ENCODE results near the gene GUF1.

The GUF1 gene, protein sequence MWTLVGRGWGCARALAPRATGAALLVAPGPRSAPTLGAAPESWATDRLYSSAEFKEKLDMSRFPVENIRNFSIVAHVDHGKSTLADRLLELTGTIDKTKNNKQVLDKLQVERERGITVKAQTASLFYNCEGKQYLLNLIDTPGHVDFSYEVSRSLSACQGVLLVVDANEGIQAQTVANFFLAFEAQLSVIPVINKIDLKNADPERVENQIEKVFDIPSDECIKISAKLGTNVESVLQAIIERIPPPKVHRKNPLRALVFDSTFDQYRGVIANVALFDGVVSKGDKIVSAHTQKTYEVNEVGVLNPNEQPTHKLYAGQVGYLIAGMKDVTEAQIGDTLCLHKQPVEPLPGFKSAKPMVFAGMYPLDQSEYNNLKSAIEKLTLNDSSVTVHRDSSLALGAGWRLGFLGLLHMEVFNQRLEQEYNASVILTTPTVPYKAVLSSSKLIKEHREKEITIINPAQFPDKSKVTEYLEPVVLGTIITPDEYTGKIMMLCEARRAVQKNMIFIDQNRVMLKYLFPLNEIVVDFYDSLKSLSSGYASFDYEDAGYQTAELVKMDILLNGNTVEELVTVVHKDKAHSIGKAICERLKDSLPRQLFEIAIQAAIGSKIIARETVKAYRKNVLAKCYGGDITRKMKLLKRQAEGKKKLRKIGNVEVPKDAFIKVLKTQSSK

DNA sequence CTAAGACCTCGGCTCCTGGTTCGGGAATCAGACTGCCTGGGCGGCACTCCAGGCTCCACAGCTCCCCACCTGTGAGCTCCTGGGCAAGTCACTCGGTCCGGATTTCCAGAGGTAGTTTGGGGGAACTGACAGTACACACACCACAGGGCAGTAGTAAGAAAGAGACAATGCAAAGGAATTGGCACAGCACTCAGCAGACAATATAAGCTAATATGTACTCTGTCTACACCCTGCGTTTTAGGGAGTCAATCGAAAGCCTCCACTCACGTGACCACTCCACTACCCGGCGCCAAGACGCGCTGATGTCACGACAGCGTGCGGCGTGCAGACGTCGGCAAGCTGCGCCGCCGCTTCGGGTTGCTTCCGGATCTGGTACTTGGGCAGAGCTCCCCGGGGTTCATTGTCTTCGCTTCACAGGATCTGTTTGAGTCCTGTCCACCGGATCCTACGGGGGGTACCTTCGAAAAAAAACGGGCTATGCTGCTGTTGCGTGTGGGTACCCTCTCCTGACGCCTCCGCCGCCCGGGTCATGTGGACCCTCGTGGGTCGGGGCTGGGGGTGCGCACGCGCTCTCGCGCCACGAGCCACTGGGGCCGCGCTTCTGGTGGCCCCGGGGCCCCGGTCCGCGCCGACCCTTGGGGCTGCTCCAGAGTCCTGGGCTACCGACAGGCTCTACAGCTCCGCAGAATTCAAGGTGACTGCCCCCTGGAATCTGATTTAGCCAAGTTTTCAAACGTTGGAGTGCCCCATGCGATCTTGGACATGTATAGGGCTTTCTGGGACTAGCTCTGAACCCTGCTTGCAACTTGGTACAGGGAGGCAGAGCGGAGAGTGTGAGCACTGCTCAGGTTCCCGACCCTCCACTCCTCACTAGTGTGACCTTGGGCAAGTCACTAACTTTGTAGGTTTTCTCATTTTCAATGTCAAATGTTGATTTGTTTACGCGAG lies at the start of gene GUF1:
Gene GUF1, plus strand, starts transcription at position 327 of the 948 bp plus-strand sequence. Its CDS starts 203 bp downstream, at position 530.
- DNase-seq (ENCODE audit: low read depth in 4 of 4, low spot score in 1 of 4) = peak; percentile 69 to 84 (median 74)

DNA sequence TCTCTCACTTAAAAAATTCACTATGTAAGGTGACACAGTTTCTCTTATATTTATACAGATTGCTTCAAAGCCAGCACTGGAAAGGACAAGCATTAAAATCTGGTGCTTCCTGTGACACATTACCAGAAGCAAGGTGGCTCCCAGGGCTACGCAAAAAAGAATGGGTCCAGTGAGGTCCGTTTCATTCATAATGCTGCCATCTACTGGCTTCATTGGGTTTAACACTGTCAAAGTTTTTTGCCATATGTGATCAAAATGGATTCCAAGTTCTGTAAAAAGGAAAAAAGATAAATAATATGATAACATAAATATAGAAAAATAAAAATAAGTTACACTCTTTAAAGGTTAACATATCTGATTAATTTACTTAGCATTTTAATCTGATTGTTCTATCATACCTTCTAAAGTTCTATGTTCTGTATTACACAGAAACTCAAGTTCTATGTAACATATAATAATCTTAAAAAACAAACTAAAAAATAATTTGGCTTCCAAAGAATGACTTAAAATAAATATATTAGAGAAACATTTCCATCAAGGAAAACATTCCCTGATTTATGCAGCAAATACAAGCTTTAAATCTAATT lies 48.8 kb upstream of the GUF1 start:
- peak in 2 of 4 experiments; percentile 1 to 4 for DNase-seq (ENCODE audit: low read depth in 4 of 4, low spot score in 1 of 4)

DNA sequence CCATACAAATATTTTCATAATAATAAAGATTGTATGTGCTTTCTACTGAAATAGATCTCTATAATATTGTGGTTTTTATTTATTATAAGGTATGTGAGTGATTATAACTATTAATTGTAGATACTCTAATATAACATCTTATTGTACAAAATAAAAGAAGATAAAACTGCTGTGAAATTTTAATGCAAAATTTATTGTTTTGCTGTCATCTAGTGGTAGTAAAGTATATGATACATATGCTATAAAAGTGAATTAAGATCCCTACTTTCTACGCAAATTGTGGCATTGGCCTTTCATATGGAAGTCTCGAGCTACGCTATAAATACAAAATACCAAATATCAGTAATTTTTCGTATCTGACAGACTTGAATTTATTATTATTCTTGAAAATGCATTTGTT lies 46.1 kb upstream of the GUF1 start:
- no peak for DNase-seq (ENCODE audit: low read depth in 4 of 4, low spot score in 1 of 4)

DNA sequence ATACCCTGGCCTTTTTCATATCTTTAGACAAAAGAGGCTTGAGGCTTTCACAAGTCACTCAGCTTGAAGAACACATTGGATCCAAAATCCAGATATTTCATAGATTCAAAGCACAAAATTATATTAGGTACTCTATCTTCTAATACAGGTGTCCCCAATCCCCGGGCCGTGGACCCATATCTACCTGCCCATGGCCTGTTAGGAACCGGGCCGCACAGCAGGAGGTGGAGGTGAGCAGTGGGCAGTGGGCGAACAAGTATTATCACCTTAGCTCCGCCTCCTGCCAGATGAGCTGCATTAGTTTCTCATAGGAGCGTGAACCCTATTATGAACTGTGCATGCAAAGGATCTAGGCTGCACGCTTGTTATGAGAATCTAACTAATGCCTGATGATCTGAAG lies 45.5 kb upstream of the GUF1 start:
- no peak for DNase-seq (ENCODE audit: low read depth in 4 of 4, low spot score in 1 of 4)

DNA sequence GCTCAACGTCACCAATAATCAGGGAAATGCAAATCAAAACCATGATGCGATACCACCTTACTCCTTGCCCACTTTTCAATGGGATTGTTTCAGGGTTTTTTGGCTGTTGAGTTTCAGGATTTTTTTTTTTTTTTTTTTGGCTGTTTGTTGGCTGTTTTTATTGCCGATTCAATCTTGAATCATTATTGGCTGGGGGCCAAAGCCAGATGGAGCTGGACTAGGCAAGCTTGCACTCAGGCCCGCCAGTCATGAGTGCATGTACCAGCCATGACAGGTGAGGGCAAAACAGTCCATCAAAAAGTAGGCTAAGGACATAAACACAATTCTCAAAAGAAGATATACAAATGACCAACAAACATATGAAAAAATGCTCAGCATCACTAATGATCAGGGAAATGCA lies 40.1 kb upstream of the GUF1 start:
- no peak for DNase-seq (ENCODE audit: low read depth in 4 of 4, low spot score in 1 of 4)

DNA sequence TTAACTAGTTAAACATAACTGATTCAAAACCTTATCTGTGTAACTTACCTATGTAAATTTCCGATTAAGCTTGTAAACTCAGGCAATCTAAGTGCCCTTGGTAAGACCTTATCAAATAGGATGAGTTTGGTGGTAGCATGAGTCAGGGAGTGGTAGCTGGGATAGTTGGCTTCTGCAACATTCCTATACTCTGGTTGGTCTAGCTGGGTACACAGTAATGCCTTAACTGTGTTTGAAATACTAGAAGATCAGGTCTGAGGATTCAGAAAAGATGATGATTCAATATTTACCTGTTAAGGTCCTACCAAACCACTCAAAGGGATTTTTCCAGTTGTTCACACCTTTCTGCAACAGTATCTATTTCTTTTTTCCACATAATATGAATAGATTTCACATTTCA lies 32.1 kb upstream of the GUF1 start:
- DNase-seq (ENCODE audit: low read depth in 4 of 4, low spot score in 1 of 4) = no peak

DNA sequence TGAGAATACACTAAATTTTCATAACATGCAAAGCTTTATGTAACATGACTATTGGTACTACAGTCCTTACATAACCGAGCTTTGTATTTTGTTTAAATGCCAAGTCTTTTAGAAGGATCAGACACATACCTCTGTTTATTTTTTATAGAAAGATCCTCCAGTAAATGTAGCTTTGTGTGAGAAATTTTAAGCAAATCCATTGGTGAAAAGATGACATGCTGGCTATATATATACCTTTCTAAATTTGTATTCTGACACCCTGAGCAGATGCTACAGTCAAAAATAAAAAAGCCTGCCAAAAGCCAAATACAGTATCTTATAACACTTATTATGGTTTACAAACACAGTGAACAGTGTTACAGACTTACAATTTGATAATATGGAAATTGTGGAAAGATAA lies 26.8 kb upstream of the GUF1 start, which contains the start of gene YIPF7:
Gene YIPF7, minus strand, starts transcription at position 201 of the 400 bp plus-strand sequence. CDS start 1,525 bp downstream, outside the sequence.
- no peak for DNase-seq (ENCODE audit: low read depth in 4 of 4, low spot score in 1 of 4)

DNA sequence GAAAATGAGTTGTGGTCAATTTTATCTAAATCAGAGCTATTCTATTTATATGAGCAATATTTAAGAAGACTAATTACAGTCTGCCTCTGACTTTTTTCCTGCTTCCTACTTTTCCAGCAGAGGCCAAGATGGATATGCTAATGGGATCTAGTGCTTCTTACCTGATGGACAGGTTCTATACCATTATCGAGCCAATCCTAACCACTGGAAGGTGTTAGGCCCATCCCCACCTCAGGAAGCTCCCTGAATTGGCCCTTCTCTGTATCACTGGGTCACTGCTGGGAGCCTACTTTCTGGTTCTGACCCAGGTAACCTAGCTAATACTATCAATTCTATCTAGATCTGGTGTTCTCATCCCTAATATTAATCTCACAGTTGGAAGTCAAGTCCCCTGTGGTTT lies 26.2 kb upstream of the GUF1 start:
- no peak for DNase-seq (ENCODE audit: low read depth in 4 of 4, low spot score in 1 of 4)

DNA sequence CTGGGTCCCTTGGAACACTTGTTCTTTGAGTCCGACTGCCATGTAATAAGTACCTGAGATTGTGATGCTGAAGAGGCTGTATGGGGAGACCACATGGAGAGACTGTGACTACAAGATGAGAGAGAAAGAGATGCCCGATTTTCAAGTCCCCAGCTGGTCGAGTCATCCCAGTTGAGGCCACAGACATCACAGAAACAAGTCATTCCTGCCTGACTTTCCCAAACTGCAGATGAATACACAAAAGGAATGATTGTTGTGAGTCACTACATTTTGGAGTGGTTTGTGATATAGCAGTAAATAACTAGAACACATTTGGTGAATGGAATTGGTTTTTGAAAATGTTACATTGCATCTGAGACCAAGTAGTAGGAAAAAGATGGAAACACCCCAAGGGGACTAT lies 17.8 kb upstream of the GUF1 start:
- no peak for DNase-seq (ENCODE audit: low read depth in 4 of 4, low spot score in 1 of 4)

DNA sequence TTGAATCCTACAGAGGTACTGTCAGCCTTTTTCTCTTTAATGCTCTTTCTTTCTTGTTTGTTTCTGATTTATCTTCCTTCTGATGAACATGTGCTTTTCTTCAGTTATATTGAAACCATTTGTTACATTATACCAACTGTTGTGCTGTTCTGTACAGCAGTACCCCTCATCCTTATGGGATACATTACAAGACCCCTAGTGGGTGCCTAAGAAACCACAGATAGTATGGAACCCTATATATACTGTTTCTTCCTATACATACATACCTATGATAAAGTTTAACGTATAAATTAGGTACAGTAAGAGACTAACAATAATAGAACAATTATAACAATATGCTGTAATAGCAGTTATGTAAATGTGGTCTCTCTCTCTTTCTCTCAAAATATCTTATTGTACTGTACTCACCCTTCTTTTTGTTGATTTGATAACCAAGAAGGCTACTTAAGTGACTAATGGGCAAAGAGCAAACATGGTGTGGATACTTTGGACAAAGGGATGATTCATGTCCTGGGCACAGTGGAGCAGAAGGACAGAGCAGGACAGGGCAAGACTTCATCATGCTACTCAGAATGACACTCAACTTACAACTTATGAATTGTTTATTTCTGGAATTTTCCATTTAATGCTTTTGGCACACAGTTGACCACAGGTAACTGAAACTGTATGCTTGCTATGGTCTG lies 16.1 kb upstream of the GUF1 start:
- DNase-seq (ENCODE audit: low read depth in 4 of 4, low spot score in 1 of 4) = no peak

DNA sequence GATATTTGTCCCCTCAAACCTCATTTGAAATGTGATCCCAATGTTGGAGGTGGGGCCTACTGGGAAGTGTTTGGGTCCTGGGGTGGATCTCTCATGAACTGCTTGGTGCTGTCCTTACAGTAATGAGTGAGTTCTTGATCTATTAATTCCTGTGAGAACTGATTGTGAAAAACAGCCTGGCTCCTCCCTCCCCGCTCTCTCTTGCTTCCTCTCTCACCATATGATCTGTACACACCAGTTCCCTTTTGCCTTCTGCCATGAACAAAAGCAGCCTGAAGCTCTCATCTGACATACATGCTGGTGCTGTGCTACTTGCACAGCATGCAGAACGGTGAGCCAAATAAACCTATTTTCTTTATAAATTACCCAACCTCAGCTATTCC lies 15.6 kb upstream of the GUF1 start:
- no peak for DNase-seq (ENCODE audit: low read depth in 4 of 4, low spot score in 1 of 4)

DNA sequence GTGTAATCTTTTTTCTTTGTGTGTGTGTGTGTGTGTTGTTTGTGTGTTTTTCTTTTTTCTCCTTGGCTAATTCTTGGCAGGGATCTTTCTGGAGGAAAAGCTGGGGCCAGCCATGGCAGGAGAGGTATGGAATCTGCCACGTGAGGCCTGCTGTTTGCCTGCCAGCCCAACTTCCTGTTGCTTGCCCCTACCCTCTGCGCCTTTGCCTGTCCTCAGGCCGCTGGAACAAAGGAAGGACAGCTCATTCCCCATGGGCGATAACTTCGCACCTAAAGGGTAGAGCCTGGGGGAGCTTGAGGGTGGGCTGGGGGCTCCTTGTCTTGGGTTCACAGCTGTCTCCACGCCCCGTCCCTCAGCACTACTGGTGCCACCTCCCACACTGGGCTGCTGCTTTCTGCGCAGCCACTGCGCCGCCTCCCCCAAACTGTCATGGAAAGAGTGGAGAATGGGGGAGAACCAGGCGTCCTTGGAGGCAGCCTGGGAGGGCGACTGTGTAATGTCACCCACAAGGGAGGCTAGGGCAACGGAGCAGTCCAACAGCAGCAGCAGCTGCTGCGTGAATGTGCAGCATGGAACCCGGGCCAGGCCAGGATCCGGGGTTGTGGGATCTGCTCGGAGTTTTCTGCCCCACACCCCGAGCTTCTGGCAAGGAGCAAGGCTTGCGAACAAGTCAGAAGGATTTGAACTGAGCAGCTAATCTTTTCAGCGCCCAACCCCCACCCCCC lies 14.5 kb upstream of the GUF1 start:
- no peak for DNase-seq (ENCODE audit: low read depth in 4 of 4, low spot score in 1 of 4)

DNA sequence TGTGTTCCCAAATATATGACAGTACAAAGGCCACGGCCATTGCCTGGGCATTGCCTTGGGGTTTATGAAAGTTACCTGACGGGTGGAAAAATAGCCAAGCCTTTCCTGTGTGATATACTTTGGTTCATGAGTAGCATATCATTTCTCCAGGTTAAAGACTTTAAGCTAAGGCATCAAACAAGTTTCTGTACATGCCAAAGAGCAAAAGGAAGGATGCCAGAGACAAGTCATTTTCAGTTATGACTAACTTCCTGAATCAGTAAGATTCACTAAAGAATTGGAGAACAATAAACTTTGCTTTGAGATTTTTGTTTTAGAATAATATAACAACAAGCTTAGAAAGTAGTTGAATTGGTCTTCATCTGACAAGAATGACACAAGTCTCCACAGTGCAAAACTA lies 9.7 kb upstream of the GUF1 start:
- no peak for DNase-seq (ENCODE audit: low read depth in 4 of 4, low spot score in 1 of 4)

DNA sequence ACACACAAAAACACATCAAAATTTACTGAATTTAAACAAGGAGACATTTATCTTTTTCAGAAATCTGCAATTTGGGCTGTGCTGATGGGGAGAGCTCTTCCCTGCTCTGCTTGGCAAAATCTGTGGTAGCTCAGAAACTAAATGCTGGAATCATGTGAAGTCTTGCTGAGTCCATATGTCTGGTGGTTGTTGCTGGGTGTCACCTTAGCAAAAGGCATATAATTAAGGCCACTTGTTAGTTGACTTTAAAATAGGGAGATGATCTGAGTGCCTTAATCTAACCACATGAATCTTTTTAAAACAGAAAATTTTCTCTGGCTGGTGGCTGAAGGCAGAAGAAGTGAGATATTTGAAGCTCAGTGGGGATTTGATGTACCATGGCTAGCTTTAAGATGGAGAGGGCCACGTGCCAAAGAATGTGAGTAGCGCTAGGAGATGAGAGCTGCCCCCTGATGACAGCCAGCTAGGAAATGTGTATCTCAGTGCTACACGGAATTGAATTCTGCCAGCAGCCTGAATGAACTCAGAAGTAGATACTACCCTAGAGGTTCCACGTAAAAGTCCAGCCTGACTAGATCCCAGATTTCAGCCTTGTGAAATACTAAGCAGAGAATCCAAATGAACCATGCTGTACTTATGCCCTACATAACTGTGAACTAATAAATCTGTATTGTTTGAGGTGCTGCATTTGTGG lies 7.6 kb upstream of the GUF1 start:
- no peak for DNase-seq (ENCODE audit: low read depth in 4 of 4, low spot score in 1 of 4)

DNA sequence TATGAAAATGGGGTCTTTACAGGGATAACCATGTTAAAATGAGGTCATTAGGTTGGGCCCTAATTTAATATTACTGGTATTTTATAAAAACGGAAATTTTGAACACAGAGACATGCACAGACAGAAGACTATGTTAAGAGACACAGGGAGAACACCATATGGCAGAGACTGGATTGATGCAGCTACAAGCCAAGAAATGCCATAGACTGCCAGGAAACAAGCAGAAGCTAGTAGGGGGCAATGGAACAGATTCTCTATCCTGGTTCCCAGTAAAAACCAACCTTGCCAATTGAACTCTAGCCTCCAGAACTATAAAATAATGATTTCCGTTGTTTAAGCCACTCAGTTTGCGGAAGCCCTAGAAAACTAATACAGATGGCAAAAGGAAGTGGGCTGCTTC lies 6.6 kb upstream of the GUF1 start:
- DNase-seq (ENCODE audit: low read depth in 4 of 4, low spot score in 1 of 4) = no peak

DNA sequence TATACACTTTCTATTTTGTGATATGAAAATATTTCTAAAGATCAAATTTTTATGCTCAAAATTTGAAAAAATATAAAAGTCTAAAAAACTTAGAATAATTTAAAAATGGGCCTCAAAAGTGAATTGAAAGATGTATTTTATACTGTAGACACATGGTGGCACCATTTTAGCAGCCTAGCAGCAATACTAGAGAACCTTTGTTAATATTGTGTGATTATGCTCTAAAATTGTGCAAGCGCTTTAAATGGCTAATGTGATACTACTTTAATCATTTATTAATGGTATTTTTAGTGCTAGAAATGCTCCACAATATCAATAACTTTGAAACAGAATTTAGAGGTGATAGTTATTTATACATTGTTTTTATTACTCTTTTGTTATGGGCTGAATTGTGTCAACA lies 3.7 kb upstream of the GUF1 start:
- no peak for DNase-seq (ENCODE audit: low read depth in 4 of 4, low spot score in 1 of 4)

DNA sequence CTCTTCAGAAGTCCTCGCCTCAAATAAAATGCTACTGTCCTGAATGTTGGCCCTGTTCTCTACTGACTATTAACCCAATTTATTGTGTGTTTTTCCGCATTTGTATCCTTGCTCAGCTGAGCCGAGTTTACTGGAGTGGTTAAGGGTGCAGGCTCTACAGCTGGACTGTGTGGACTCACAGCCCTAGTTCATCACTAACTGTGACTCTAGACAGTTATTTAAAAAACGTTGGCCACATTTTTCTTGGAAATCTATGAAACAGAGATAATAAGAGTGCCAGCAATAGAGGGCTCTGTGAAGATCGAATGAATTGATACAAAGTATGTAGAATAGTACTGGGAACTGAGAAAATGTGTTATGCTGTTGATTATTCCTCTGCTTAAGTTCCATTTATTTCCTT lies 2.9 kb upstream of the GUF1 start:
- DNase-seq (ENCODE audit: low read depth in 4 of 4, low spot score in 1 of 4) = no peak

DNA sequence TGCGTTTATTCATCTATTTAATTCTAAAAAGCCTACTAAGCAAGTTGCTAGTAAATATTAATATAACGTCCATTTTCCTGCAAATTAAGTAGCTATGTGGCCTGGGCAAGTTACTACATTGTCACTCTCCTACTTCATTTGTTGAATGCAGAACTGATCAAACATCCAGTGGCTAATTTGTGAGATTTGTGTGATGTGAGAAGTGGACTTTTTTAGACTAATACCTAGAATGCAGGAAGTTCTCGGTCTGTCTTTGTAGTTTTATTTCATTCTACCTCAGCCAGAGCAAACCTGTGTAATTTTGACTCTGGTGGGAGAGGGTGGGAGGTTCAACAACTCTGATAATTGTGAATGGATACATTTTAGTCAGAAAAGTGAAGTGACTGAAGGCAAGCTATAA lies 840 bp downstream of the GUF1 start:
- no peak for DNase-seq (ENCODE audit: low read depth in 4 of 4, low spot score in 1 of 4)

DNA sequence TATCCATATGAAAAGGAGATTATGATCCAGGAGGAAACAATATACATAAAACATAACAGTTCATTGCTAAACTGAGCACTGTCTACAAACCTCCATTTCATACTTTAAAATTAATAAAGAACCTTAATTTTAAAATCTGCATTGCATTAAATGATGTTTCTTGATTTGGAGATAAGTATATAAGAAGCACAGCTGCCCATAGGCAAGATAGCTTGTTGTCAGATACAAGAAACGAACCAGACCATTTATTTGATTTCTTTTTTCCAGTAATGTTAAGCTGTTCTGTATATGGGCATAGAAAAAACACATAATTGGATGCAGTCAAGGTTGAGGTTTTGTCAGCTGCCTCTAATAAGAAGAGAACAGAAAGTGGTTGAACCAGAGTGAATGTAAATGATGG lies 6.4 kb downstream of the GUF1 start:
- DNase-seq (ENCODE audit: low read depth in 4 of 4, low spot score in 1 of 4) = no peak

Data from stimulated activated CD4-positive, alpha-beta T cell treated with anti-CD3 and anti-CD28 coated beads, Interleukin-1b, Interleukin-23, amount 100 ng/mL, for 24 hours (primary cell).